A549 (cell line): ENCODE results near the gene SYTL3.

ENCODE experiments used
- BHLHE40 ChIP-seq: IDR thresholded peaks from 2 replicates; pipeline ENCODE4 v1.6.1; 2012; ENCODE audit warnings: low read depth, low read length, inconsistent platforms
- KDM1A ChIP-seq: fragments of 200-600 bp; sonication (generic); IDR thresholded peaks from 2 replicates; pipeline ENCODE4 v1.6.1; 2016; ENCODE audit warnings: low read depth, mild to moderate bottlenecking

- TF ChIP-seq KDM1A (no peak), BHLHE40 (no peak)
Observed at GRCh38 chr6:158725704-158726103, 75.8 kb downstream of the SYTL3 start.
